Measurements from ENCODE around the gene SLC25A22. TPM values are rescaled to one million over a fixed set of nuclear protein-coding genes. Genes with fewer than 3 reads are reported as not detected.

The SLC25A22 gene
- total RNA-seq, 1 experiment from 2014 or later = 24.6 TPM

DNA sequence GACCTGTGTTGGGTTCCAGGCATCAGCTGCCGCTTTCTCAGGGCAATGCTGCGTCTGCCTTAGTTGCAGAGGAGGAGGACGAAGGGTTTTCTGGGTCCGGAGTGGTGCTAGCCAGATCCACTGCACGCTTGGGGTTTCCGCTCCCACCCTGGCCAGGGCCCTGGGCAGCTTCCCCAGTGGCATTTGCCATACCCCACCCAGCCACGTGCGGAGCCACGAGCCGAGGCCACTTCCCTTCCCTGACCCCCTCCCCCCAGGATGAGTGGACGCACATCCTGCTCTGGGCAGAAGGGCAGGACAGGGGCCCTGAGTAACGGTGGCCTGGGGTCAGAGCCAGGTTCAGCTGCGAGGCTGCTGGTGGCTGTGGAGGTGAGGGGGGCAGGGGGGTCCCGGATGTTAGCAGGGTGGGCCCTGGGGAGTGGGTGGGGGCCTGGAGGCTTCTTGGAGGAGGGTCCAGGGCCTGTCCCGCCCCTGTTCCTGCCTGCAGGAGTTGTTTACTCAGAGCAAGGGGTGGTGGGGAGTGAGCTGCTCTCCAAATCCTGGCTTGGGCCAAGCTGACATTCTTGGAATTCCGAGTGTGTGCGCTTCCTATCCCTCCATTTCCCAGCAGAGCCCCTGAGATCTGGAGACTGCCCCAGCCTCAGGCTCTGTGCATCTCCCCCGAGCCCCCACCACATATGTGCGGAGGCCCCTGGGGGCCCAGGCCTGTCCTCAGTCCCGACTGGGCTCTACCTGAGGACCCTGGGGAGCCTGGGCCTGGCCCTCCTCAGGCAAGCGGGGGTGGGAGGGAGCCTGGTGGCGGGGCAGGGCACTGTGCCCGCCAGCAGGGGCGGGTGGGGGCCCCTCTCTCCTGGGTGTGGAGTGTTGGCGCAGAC, 46.0 kb upstream of the SLC25A22 start:
- H3K79me2 ChIP-seq (ENCODE audit: low read depth) = peaks cover 20% of the 10 kb centered on the region
- peaks cover 18% of the 10 kb centered on the region for H4K20me1 ChIP-seq (ENCODE audit: insufficient read depth)
- peaks cover 11% of the 10 kb centered on the region; the same call in 1 of the 2 replicates for H3F3A ChIP-seq (ENCODE audit: insufficient read depth, low read depth)
- H3K27me3 ChIP-seq (ENCODE audit: insufficient read depth, low read depth) = no peaks in the 10 kb centered on the region
- peak; percentile 69 to 80 for DNase-seq
- POLR2A ChIA-PET (ENCODE audit: unreplicated experiment) = interaction anchor here (1.4 kb wide), 1 partner anchor 9 kb away, joined by 5 read pairs; no protein-coding TSS in a partner anchor
- no peaks in the 10 kb centered on the region for H3K9me2 ChIP-seq (ENCODE audit: insufficient read depth)
- H3K4me3 ChIP-seq = peak overlapping the region; percentile 78; the same call in 1 of the 2 replicates
- H3K4me2 ChIP-seq = peak overlapping the region; percentile 83
- BruUV-seq (replicated peaks) = no TSS peak
- TF ChIP-seq EZH2 (IDR thresholded peaks at IDR 0.05; ENCODE audit: low read depth) = no peak
- TF ChIP-seq, protein P1, sequence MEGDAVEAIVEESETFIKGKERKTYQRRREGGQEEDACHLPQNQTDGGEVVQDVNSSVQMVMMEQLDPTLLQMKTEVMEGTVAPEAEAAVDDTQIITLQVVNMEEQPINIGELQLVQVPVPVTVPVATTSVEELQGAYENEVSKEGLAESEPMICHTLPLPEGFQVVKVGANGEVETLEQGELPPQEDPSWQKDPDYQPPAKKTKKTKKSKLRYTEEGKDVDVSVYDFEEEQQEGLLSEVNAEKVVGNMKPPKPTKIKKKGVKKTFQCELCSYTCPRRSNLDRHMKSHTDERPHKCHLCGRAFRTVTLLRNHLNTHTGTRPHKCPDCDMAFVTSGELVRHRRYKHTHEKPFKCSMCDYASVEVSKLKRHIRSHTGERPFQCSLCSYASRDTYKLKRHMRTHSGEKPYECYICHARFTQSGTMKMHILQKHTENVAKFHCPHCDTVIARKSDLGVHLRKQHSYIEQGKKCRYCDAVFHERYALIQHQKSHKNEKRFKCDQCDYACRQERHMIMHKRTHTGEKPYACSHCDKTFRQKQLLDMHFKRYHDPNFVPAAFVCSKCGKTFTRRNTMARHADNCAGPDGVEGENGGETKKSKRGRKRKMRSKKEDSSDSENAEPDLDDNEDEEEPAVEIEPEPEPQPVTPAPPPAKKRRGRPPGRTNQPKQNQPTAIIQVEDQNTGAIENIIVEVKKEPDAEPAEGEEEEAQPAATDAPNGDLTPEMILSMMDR (conservative IDR thresholded peaks at IDR 0.05) = no peak
- H2AFZ ChIP-seq = no peak overlapping the region
- intact Hi-C loops (cut with micrococcal nuclease; ENCODE audit: unreplicated experiment) = loop anchor here (2.0 to 5.0 kb wide), 2 partner anchors 37 to 207 kb away; partner anchors contain the start of genes PIDD1 and RPLP2
- no peaks in the 10 kb centered on the region for H3K9me3 ChIP-seq (ENCODE audit: insufficient read depth, low read depth)
- peaks cover 20% of the 10 kb centered on the region for H3K4me1 ChIP-seq (replicated peaks; ENCODE audit: insufficient read depth)
- H3K36me3 ChIP-seq (ENCODE audit: low read depth) = no peaks in the 10 kb centered on the region
- CTCF ChIA-PET = interaction anchor here (0.6 to 1.3 kb wide), 2 partner anchors 9 to 23 kb away, joined by 3 read pairs; no protein-coding TSS in a partner anchor
- H3K27ac ChIP-seq = peak overlapping the region; percentile 3; the same call in 1 of the 2 replicates

DNA sequence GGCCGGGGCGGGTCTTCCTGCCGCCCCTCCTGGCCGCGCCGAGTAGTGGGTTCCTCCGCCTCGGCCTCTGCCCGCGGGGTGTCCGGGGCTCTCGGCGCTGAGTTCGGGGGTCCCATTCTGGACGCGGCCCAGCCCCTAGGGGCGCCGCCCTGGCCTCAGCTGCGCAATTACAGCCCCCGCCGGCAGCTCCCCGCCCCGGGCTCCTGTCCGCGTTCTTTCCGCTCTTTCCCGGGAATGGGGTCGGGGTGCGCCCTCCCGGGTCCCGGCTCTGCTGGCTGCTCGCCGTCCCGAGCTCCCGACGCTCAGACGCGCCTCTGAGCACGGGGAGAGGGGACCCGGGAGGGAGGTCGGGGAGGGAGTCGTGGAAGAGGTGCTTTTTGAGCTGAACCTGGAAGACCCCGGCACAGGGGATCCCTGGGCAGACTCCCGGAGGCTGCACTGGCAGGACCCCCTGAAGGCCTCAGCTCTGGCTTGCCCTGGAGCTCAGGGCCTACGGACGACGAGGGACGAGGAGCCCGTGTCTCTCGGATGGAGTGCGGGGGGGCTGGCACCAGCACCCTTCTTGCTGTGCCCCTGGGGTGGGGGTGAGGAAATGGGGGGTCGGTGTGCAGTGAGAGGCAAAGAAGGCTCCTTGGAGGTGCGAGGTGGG, 45.1 kb upstream of the SLC25A22 start:
- Histone ChIP-seq H3K36me3 (ENCODE audit: low read depth) (no peaks in the 10 kb centered on the region), H4K20me1 (ENCODE audit: insufficient read depth) (peaks cover 18% of the 10 kb centered on the region), H2AFZ (no peak overlapping the region), H3K27ac (no peak overlapping the region), H3K9me3 (ENCODE audit: insufficient read depth, low read depth) (no peaks in the 10 kb centered on the region), H3K27me3 (ENCODE audit: insufficient read depth, low read depth) (no peaks in the 10 kb centered on the region), H3F3A (ENCODE audit: insufficient read depth, low read depth) (peaks cover 16% of the 10 kb centered on the region; the same call in 1 of the 2 replicates), H3K4me1 (replicated peaks; ENCODE audit: insufficient read depth) (peaks cover 20% of the 10 kb centered on the region), H3K79me2 (ENCODE audit: low read depth) (peaks cover 20% of the 10 kb centered on the region), H3K4me3 (peak overlapping the region; percentile 78), H3K4me2 (peak overlapping the region; percentile 83), H3K9me2 (ENCODE audit: insufficient read depth) (no peaks in the 10 kb centered on the region)
- intact Hi-C loops (cut with micrococcal nuclease; ENCODE audit: unreplicated experiment) = loop anchor here (2.0 to 5.0 kb wide), 2 partner anchors 36 to 208 kb away; partner anchors contain the start of genes PIDD1 and RPLP2
- no TSS peak for BruUV-seq (replicated peaks)
- TF ChIP-seq EZH2 (IDR thresholded peaks at IDR 0.05; ENCODE audit: low read depth) = no peak
- TF ChIP-seq, protein P1 (conservative IDR thresholded peaks at IDR 0.05) = no peak
- ChIA-PET POLR2A (ENCODE audit: unreplicated experiment) (interaction anchor here (0.6 to 1.4 kb wide), 2 partner anchors 8 kb away, joined by 5 read pairs; no protein-coding TSS in a partner anchor), CTCF (interaction anchor here (0.6 to 1.3 kb wide), 3 partner anchors 8 to 66 kb away, joined by 3 read pairs; partner anchors contain the start of gene GATD1)
- no peak for DNase-seq
